ENCODE measurements around the gene MAP3K13.

MAP3K13 gene

GRCh38 chr3:185528532-185528931, 165.6 kb downstream of the MAP3K13 start:
- no peaks in the 10 kb centered on the region for H3K9me2 ChIP-seq (replicated peaks; ENCODE audit: control insufficient read depth, low read length)

GRCh38 chr3:185530856-185531255, 167.9 kb downstream of the MAP3K13 start:
- Histone ChIP-seq H3K9me2 (replicated peaks; ENCODE audit: control insufficient read depth, low read length) (no peaks in the 10 kb centered on the region), H3K27me3 (ENCODE audit: control insufficient read depth, low read length) (no peaks in the 10 kb centered on the region), H3F3A (ENCODE audit: control insufficient read depth, insufficient read depth) (no peaks in the 10 kb centered on the region), H3K4me1 (ENCODE audit: control insufficient read depth, low read length) (no peaks in the 10 kb centered on the region), H4K20me1 (ENCODE audit: control insufficient read depth, insufficient read depth, low read depth, low read length) (no peaks in the 10 kb centered on the region), H3K36me3 (ENCODE audit: control insufficient read depth, low read length) (no peaks in the 10 kb centered on the region), H3K4me2 (ENCODE audit: low read length) (no peak overlapping the region), H3K4me3 (ENCODE audit: low read length) (no peak overlapping the region), H3K9me3 (ENCODE audit: control insufficient read depth, insufficient read depth, low read length) (no peaks in the 10 kb centered on the region), H3K79me2 (ENCODE audit: control insufficient read depth, low read length) (no peaks in the 10 kb centered on the region), H3K27ac (ENCODE audit: low read depth, low read length) (no peak overlapping the region)
- TF ChIP-seq, protein P1, sequence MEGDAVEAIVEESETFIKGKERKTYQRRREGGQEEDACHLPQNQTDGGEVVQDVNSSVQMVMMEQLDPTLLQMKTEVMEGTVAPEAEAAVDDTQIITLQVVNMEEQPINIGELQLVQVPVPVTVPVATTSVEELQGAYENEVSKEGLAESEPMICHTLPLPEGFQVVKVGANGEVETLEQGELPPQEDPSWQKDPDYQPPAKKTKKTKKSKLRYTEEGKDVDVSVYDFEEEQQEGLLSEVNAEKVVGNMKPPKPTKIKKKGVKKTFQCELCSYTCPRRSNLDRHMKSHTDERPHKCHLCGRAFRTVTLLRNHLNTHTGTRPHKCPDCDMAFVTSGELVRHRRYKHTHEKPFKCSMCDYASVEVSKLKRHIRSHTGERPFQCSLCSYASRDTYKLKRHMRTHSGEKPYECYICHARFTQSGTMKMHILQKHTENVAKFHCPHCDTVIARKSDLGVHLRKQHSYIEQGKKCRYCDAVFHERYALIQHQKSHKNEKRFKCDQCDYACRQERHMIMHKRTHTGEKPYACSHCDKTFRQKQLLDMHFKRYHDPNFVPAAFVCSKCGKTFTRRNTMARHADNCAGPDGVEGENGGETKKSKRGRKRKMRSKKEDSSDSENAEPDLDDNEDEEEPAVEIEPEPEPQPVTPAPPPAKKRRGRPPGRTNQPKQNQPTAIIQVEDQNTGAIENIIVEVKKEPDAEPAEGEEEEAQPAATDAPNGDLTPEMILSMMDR (IDR thresholded peaks at IDR 0.05; ENCODE audit: low read depth, low read length, poor library complexity, severe bottlenecking): no peak
- TF ChIP-seq EZH2phosphoT487 (IDR thresholded peaks at IDR 0.05; ENCODE audit: borderline replicate concordance, low read length): no peak

More at GRCh38 chr3:185528532-185528931, 165.6 kb downstream of the MAP3K13 start:
- Histone ChIP-seq H4K20me1 (ENCODE audit: control insufficient read depth, insufficient read depth, low read depth, low read length) (no peaks in the 10 kb centered on the region), H3K4me1 (ENCODE audit: control insufficient read depth, low read length) (no peaks in the 10 kb centered on the region), H3F3A (ENCODE audit: control insufficient read depth, insufficient read depth) (no peaks in the 10 kb centered on the region), H3K4me3 (ENCODE audit: low read length) (no peak overlapping the region), H3K27ac (ENCODE audit: low read depth, low read length) (no peak overlapping the region), H3K27me3 (ENCODE audit: control insufficient read depth, low read length) (no peaks in the 10 kb centered on the region), H3K4me2 (ENCODE audit: low read length) (no peak overlapping the region), H3K9me3 (ENCODE audit: control insufficient read depth, insufficient read depth, low read length) (no peaks in the 10 kb centered on the region), H3K36me3 (ENCODE audit: control insufficient read depth, low read length) (no peaks in the 10 kb centered on the region), H3K79me2 (ENCODE audit: control insufficient read depth, low read length) (no peaks in the 10 kb centered on the region)
- TF ChIP-seq, protein P1 (IDR thresholded peaks at IDR 0.05; ENCODE audit: low read depth, low read length, poor library complexity, severe bottlenecking): no peak
- TF ChIP-seq EZH2phosphoT487 (IDR thresholded peaks at IDR 0.05; ENCODE audit: borderline replicate concordance, low read length): no peak

DNA sequence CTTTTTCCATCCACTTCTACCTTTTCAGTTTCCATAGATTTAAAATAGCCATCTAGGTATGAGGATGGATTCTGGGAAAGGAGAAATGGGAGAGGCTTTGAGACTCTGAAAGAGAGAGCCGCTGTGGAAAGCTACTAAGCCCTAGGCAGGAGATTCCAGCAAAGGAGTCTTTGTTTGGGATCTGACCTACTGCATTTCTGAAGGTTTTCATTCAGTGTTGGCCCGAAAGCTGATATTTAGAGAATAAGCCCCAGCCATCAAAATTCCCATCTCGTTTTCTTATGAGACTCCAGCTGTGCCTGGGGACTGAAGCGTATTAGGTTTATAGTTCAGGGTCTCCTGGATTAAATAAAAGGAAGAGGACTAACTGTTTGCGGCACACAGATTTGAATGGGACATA, 170.0 kb downstream of the MAP3K13 start:
- H3K9me2 ChIP-seq (replicated peaks; ENCODE audit: control insufficient read depth, low read length): no peaks in the 10 kb centered on the region
- H3K79me2 ChIP-seq (ENCODE audit: control insufficient read depth, low read length): no peaks in the 10 kb centered on the region
- H3K27ac ChIP-seq (ENCODE audit: low read depth, low read length): no peak overlapping the region
- no peaks in the 10 kb centered on the region for H4K20me1 ChIP-seq (ENCODE audit: control insufficient read depth, insufficient read depth, low read depth, low read length)
- no peak overlapping the region for H3K4me3 ChIP-seq (ENCODE audit: low read length)
- H3K36me3 ChIP-seq (ENCODE audit: control insufficient read depth, low read length): no peaks in the 10 kb centered on the region
- no peaks in the 10 kb centered on the region for H3K9me3 ChIP-seq (ENCODE audit: control insufficient read depth, insufficient read depth, low read length)
- H3K4me2 ChIP-seq (ENCODE audit: low read length): no peak overlapping the region
- H3K27me3 ChIP-seq (ENCODE audit: control insufficient read depth, low read length): no peaks in the 10 kb centered on the region
- H3F3A ChIP-seq (ENCODE audit: control insufficient read depth, insufficient read depth): peaks cover 7% of the 10 kb centered on the region
- peaks cover 13% of the 10 kb centered on the region for H3K4me1 ChIP-seq (ENCODE audit: control insufficient read depth, low read length)
- no peak for TF ChIP-seq EZH2phosphoT487 (IDR thresholded peaks at IDR 0.05; ENCODE audit: borderline replicate concordance, low read length)
- TF ChIP-seq, protein P1 (IDR thresholded peaks at IDR 0.05; ENCODE audit: low read depth, low read length, poor library complexity, severe bottlenecking): no peak

Data from DOHH2 (cell line).